OCI-LY3 (cell line): ENCODE results near the gene WDR43.

Source experiments
- EZH2phosphoT487 ChIP-seq: fragments of 200-600 bp; shearing (Covaris generic); IDR thresholded peaks from 2 replicates; pipeline ENCODE4 v1.6.1; 2018; ENCODE audit warnings: antibody characterized with exemption, mixed run types, low read depth
- TF ChIP-seq, protein P1 (sequence below): fragments of 200-600, 300-600 bp; sonication (generic); IDR thresholded peaks from 2 replicates; pipeline ENCODE4 v1.5.1; 2014; ENCODE audit warnings: antibody characterized with exemption, low read length, low read depth

DNA sequence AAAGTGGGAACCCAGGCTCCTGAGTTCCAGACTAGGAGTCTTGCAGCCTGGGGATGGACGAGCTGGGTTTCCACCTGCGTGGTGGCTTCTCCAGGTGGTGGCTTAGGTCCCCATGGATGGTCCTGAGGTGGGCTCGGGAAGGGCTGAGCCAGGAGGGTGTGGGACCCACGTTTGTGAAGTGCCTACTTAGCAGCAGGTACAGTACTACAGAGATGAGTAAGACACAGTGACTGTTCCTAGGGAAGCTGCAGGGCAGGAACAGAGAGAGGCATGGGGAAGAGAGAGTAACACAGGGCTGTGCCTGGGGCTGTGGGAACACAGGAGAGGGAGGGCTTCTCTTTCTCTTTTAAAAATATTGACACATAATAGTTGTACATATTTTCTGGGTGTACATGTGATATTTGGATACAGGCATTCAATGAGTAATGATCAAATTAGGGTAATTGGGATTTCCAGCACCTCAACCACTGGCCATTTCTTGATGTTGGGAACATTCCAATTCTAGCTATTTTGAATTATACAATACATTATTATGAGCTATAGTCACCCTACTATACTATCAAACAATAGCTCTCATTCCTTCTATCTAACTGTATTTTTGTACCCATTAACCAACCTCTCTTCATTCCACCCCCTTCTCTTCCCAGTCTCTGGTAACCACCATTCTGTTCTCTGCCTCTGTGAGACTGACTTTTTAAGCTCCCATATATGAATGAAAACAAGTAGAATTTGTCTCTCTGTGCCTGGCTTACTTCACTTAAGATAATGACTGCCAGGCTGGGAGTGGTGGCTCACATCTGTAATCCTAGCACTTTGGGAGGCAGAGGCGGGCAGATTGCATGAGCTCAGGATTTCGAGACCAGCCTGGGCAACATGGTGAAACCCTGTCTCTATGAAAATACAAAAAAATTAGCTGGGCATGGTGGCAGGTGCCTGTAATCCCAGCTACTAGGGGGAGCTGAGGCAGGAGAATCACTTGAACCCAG, 101.6 kb downstream of the WDR43 start:
- TF ChIP-seq, protein P1, sequence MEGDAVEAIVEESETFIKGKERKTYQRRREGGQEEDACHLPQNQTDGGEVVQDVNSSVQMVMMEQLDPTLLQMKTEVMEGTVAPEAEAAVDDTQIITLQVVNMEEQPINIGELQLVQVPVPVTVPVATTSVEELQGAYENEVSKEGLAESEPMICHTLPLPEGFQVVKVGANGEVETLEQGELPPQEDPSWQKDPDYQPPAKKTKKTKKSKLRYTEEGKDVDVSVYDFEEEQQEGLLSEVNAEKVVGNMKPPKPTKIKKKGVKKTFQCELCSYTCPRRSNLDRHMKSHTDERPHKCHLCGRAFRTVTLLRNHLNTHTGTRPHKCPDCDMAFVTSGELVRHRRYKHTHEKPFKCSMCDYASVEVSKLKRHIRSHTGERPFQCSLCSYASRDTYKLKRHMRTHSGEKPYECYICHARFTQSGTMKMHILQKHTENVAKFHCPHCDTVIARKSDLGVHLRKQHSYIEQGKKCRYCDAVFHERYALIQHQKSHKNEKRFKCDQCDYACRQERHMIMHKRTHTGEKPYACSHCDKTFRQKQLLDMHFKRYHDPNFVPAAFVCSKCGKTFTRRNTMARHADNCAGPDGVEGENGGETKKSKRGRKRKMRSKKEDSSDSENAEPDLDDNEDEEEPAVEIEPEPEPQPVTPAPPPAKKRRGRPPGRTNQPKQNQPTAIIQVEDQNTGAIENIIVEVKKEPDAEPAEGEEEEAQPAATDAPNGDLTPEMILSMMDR = no peak
- TF ChIP-seq EZH2phosphoT487 = no peak
